Astrocyte (in vitro differentiated cells and primary cell): Measurements from ENCODE around the gene BBX. TPM values are rescaled to one million over a fixed set of nuclear protein-coding genes. Genes with fewer than 3 reads are reported as not detected.

ENCODE experiments used
- DNase-seq: peaks from one replicate; pipeline ENCODE4 v3.0.0-alpha.2; 2010; ENCODE audit warnings: low read depth
- FAIRE-seq: peaks from 2 replicates; lab custom pipeline; 2011; peaks lifted over from hg19 to GRCh38; lab: Jason Lieb, UNC
- H2AFZ ChIP-seq: 2 replicates; pipeline ENCODE4 v1.6.0; 2012; ENCODE audit warnings: low read depth, low read length, inconsistent platforms
- H3K27ac ChIP-seq: 2 replicates; pipeline ENCODE4 v1.5.1; 2011; ENCODE audit warnings: low read depth, low read length, inconsistent platforms
- H3K27me3 ChIP-seq: 2 replicates; pipeline ENCODE4 v1.6.0; 2011; ENCODE audit warnings: low read length, inconsistent platforms; ENCODE audit not compliant: insufficient read depth
- H3K36me3 ChIP-seq: 2 replicates; pipeline ENCODE4 v1.5.1; 2011; ENCODE audit warnings: low read length, inconsistent platforms; ENCODE audit not compliant: insufficient read depth
- H3K4me1 ChIP-seq: 2 replicates; pipeline ENCODE4 v1.5.1; 2011; ENCODE audit warnings: low read length, inconsistent platforms; ENCODE audit not compliant: insufficient read depth
- H3K4me2 ChIP-seq: 2 replicates; pipeline ENCODE4 v1.6.0; 2012; ENCODE audit warnings: low read length, inconsistent platforms
- H3K4me3 ChIP-seq: 2 replicates; pipeline ENCODE4 v1.5.1; 2011; ENCODE audit warnings: low read depth, mild to moderate bottlenecking, low read length, inconsistent platforms; ENCODE audit not compliant: insufficient read depth
- H3K79me2 ChIP-seq: 2 replicates; pipeline ENCODE4 v1.6.0; 2012; ENCODE audit warnings: mild to moderate bottlenecking, low read length, inconsistent platforms; ENCODE audit not compliant: insufficient read depth
- H3K9ac ChIP-seq: 2 replicates; pipeline ENCODE4 v1.6.0; 2012; ENCODE audit warnings: mild to moderate bottlenecking, low read length, inconsistent platforms
- H3K9me3 ChIP-seq: 2 replicates; pipeline ENCODE4 v1.5.1; 2012; ENCODE audit warnings: low read depth, mild to moderate bottlenecking, low read length, inconsistent platforms; ENCODE audit not compliant: insufficient read depth
- H4K20me1 ChIP-seq: 2 replicates; pipeline ENCODE4 v1.6.0; 2012; ENCODE audit warnings: low read length, inconsistent platforms; ENCODE audit not compliant: insufficient read depth
- H3K27ac Mint-ChIP-seq: one replicate; pipeline ENCODE4 v1.8.0; 2021; ENCODE audit warnings: mild to moderate bottlenecking, mixed read lengths; ENCODE audit not compliant: unreplicated experiment
- H3K27me3 Mint-ChIP-seq: one replicate; pipeline ENCODE4 v1.8.0; 2021; ENCODE audit warnings: low read depth, mixed read lengths; ENCODE audit not compliant: unreplicated experiment
- H3K36me3 Mint-ChIP-seq: one replicate; pipeline ENCODE4 v1.8.0; 2021; ENCODE audit warnings: low read depth, mixed read lengths; ENCODE audit not compliant: unreplicated experiment
- H3K4me1 Mint-ChIP-seq: one replicate; pipeline ENCODE4 v1.8.0; 2021; ENCODE audit warnings: low read depth, mixed read lengths; ENCODE audit not compliant: unreplicated experiment
- H3K4me3 Mint-ChIP-seq: one replicate; pipeline ENCODE4 v1.8.0; 2021; ENCODE audit warnings: mild to moderate bottlenecking, moderate library complexity, mixed read lengths; ENCODE audit not compliant: unreplicated experiment
- H3K9me3 Mint-ChIP-seq: one replicate; pipeline ENCODE4 v1.8.0; 2021; ENCODE audit warnings: mild to moderate bottlenecking, mixed read lengths; ENCODE audit not compliant: unreplicated experiment
- CTCF ChIP-seq: IDR thresholded peaks from 2 replicates; pipeline ENCODE4 v1.5.1; 2011; ENCODE audit warnings: low read depth, mild to moderate bottlenecking, inconsistent platforms, low read length, moderate library complexity; ENCODE audit not compliant: insufficient read depth
- EZH2 ChIP-seq: IDR thresholded peaks from 2 replicates; pipeline ENCODE4 v1.6.1; 2012; ENCODE audit warnings: mild to moderate bottlenecking, low read length, inconsistent platforms; ENCODE audit not compliant: insufficient read depth
- total RNA-seq: library from RNA; stranded (reverse); gene quantifications from 2 replicates; pipeline ENCODE4 v1.2.1, GENCODE V29; 2021

Gene BBX
- total RNA-seq, 1 donor from 2014 or later, result 91.6 TPM

- no peak for DNase-seq
- no peak for TF ChIP-seq EZH2
- TF ChIP-seq CTCF, result no peak
- no peaks in the 10 kb centered on the region for H3K36me3 ChIP-seq
- Mint-ChIP-seq H3K36me3 (no peaks in the 10 kb centered on the region), H3K9me3 (no peaks in the 10 kb centered on the region), H3K4me3 (no peak overlapping the region), H3K4me1 (peaks cover 15% of the 10 kb centered on the region), H3K27ac (no peak overlapping the region), H3K27me3 (no peaks in the 10 kb centered on the region)
- no peak overlapping the region for H3K27ac ChIP-seq
- H3K27me3 ChIP-seq, result no peaks in the 10 kb centered on the region
- no peaks in the 10 kb centered on the region for H4K20me1 ChIP-seq
- H3K9ac ChIP-seq, result no peak overlapping the region
- no peaks in the 10 kb centered on the region for H3K9me3 ChIP-seq
- H3K79me2 ChIP-seq, result no peaks in the 10 kb centered on the region
- no peak for FAIRE-seq
- H3K4me2 ChIP-seq, result no peak overlapping the region
- no peak overlapping the region for H3K4me3 ChIP-seq
- no peaks in the 10 kb centered on the region for H3K4me1 ChIP-seq
- H2AFZ ChIP-seq, result no peak overlapping the region
Observed at GRCh38 chr3:107818025-107818424, 295.3 kb downstream of the BBX start.

GRCh38 chr3:107819656-107820055 lies 296.9 kb downstream of the BBX start:
- no peaks in the 10 kb centered on the region for H4K20me1 ChIP-seq
- Mint-ChIP-seq H3K27ac (no peak overlapping the region), H3K27me3 (no peaks in the 10 kb centered on the region), H3K9me3 (no peaks in the 10 kb centered on the region), H3K36me3 (no peaks in the 10 kb centered on the region), H3K4me1 (peaks cover 13% of the 10 kb centered on the region), H3K4me3 (no peak overlapping the region)
- no peaks in the 10 kb centered on the region for H3K36me3 ChIP-seq
- FAIRE-seq (no peak), DNase-seq (no peak)
- H3K79me2 ChIP-seq, result no peaks in the 10 kb centered on the region
- H2AFZ ChIP-seq, result no peak overlapping the region
- H3K9me3 ChIP-seq, result no peaks in the 10 kb centered on the region
- peaks cover 2% of the 10 kb centered on the region for H3K27me3 ChIP-seq
- no peak overlapping the region for H3K9ac ChIP-seq
- TF ChIP-seq EZH2 (no peak), CTCF (no peak)
- no peaks in the 10 kb centered on the region for H3K4me1 ChIP-seq
- no peak overlapping the region for H3K4me3 ChIP-seq
- no peak overlapping the region for H3K27ac ChIP-seq
- no peak overlapping the region for H3K4me2 ChIP-seq

GRCh38 chr3:107822308-107822707 lies 299.5 kb downstream of the BBX start:
- Mint-ChIP-seq H3K4me3 (no peak overlapping the region), H3K9me3 (peaks cover 2% of the 10 kb centered on the region), H3K4me1 (peaks cover 6% of the 10 kb centered on the region), H3K27me3 (peaks cover 3% of the 10 kb centered on the region), H3K27ac (no peak overlapping the region), H3K36me3 (no peaks in the 10 kb centered on the region)
- H3K79me2 ChIP-seq, result no peaks in the 10 kb centered on the region
- no peak overlapping the region for H2AFZ ChIP-seq
- no peak overlapping the region for H3K4me2 ChIP-seq
- no peaks in the 10 kb centered on the region for H3K9me3 ChIP-seq
- no peak for TF ChIP-seq CTCF
- no peak overlapping the region for H3K27ac ChIP-seq
- H3K27me3 ChIP-seq, result peaks cover 2% of the 10 kb centered on the region
- no peak overlapping the region for H3K9ac ChIP-seq
- no peaks in the 10 kb centered on the region for H3K4me1 ChIP-seq
- H4K20me1 ChIP-seq, result no peaks in the 10 kb centered on the region
- H3K36me3 ChIP-seq, result no peaks in the 10 kb centered on the region
- DNase-seq (no peak), FAIRE-seq (no peak)
- H3K4me3 ChIP-seq, result no peak overlapping the region
